Endodermal cell (in vitro differentiated cells): ENCODE results near the gene ZNF407. TPM values are rescaled to one million over a fixed set of nuclear protein-coding genes. Genes with fewer than 3 reads are reported as not detected.

ENCODE experiments used
- DNase-seq: peaks from one replicate; pipeline ENCODE4 v3.0.0-alpha.2; 2017
- H3K27ac ChIP-seq: 2 replicates; pipeline ENCODE4 v1.5.1; 2013; ENCODE audit warnings: mild to moderate bottlenecking, low read depth, low read length, moderate library complexity
- H3K27me3 ChIP-seq: 2 replicates; pipeline ENCODE4 v1.6.1; 2013; ENCODE audit warnings: mild to moderate bottlenecking, low read length, moderate library complexity; ENCODE audit not compliant: insufficient read depth, control insufficient read depth, poor library complexity, severe bottlenecking
- H3K36me3 ChIP-seq: 2 replicates; pipeline ENCODE4 v1.7.0; 2013; ENCODE audit warnings: mild to moderate bottlenecking, low read length, moderate library complexity; ENCODE audit not compliant: control insufficient read depth, insufficient read depth
- H3K4me1 ChIP-seq: one replicate; pipeline ENCODE4 v1.7.0; 2013; ENCODE audit warnings: low read length; ENCODE audit not compliant: control insufficient read depth, insufficient read depth
- H3K4me3 ChIP-seq: 2 replicates; pipeline ENCODE4 v1.5.1; 2013; ENCODE audit warnings: mild to moderate bottlenecking, low read length, moderate library complexity
- H3K9ac ChIP-seq: 2 replicates; pipeline ENCODE4 v1.6.1; 2013; ENCODE audit warnings: mild to moderate bottlenecking, low read length, moderate library complexity; ENCODE audit not compliant: poor library complexity, severe bottlenecking; ENCODE audit errors: extremely low read depth
- H3K9me3 ChIP-seq: 2 replicates; pipeline ENCODE4 v1.6.1; 2013; ENCODE audit warnings: mild to moderate bottlenecking, low read length, moderate library complexity; ENCODE audit not compliant: control insufficient read depth
- H3K27ac Mint-ChIP-seq: 2 replicates; pipeline ENCODE4 v1.8.0; 2020; ENCODE audit warnings: mixed read lengths
- H3K27me3 Mint-ChIP-seq: 2 replicates; pipeline ENCODE4 v1.8.0; 2021; ENCODE audit warnings: mild to moderate bottlenecking, mixed read lengths; ENCODE audit not compliant: insufficient read depth
- H3K36me3 Mint-ChIP-seq: 2 replicates; pipeline ENCODE4 v1.8.0; 2020; ENCODE audit warnings: low read depth, mixed read lengths
- H3K4me1 Mint-ChIP-seq: 2 replicates; pipeline ENCODE4 v1.8.0; 2020; ENCODE audit warnings: mixed read lengths
- H3K4me3 Mint-ChIP-seq: 2 replicates; pipeline ENCODE4 v1.8.0; 2020; ENCODE audit warnings: mild to moderate bottlenecking, moderate library complexity, mixed read lengths
- H3K9me3 Mint-ChIP-seq: 2 replicates; pipeline ENCODE4 v1.8.0; 2020; ENCODE audit warnings: mild to moderate bottlenecking, mixed read lengths
- WGBS, 2 experiments: methylation state at CpG; one replicate each; pipeline versions ENCODE4 v1.1.5 to v1.1.7; 2013; ENCODE audit warnings: missing lambda C conversion rate in 2 of 2, mixed read lengths in 1 of 2; ENCODE audit not compliant: insufficient coverage in 1 of 2, insufficient read length in 1 of 2; 5-methylcytosine and 5-hydroxymethylcytosine counted together
- total RNA-seq, 2 donors: library from RNA; stranded (reverse); fragmentation: NEBNext Ultra II Directional in 1 of 2; extraction: Animal tissue kit (Norgen Biotek cat#: 25700) in 1 of 2; gene quantifications; 2 replicates in 1 of 2; 3 replicates in 1 of 2; pipeline ENCODE4 v1.2.1, GENCODE V29; 2021
- TF ChIP-seq, protein P1 (sequence below): fragments of 200-600 bp; sonication (generic); conservative IDR thresholded peaks from 2 replicates; pipeline ENCODE4 v1.5.0; 2021; ENCODE audit warnings: antibody characterized with exemption, mild to moderate bottlenecking

Gene ZNF407
- total RNA-seq, 2 donors from 2014 or later = 7.6 to 13.1 TPM

GRCh38 chr18:74982946-74983635, 385.4 kb downstream of the ZNF407 start:
- no peak overlapping the region for H3K4me3 Mint-ChIP-seq
- no peaks in the 10 kb centered on the region for H3K9me3 Mint-ChIP-seq
- no peak overlapping the region for H3K27ac Mint-ChIP-seq
- H3K36me3 ChIP-seq = no peaks in the 10 kb centered on the region
- H3K4me1 ChIP-seq = no peaks in the 10 kb centered on the region
- no peaks in the 10 kb centered on the region for H3K27me3 ChIP-seq
- H3K27me3 Mint-ChIP-seq = no peaks in the 10 kb centered on the region
- H3K9me3 ChIP-seq = no peaks in the 10 kb centered on the region
- no peak overlapping the region for H3K27ac ChIP-seq
- no peak for DNase-seq
- H3K9ac ChIP-seq = no peak overlapping the region
- WGBS, 2 experiments = 89 to 92% methylated on average over 5 to 6 of the region's 6 CpGs
- H3K4me1 Mint-ChIP-seq = peaks cover 2% of the 10 kb centered on the region
- H3K4me3 ChIP-seq = no peak overlapping the region
- H3K36me3 Mint-ChIP-seq = no peaks in the 10 kb centered on the region
- TF ChIP-seq, protein P1, sequence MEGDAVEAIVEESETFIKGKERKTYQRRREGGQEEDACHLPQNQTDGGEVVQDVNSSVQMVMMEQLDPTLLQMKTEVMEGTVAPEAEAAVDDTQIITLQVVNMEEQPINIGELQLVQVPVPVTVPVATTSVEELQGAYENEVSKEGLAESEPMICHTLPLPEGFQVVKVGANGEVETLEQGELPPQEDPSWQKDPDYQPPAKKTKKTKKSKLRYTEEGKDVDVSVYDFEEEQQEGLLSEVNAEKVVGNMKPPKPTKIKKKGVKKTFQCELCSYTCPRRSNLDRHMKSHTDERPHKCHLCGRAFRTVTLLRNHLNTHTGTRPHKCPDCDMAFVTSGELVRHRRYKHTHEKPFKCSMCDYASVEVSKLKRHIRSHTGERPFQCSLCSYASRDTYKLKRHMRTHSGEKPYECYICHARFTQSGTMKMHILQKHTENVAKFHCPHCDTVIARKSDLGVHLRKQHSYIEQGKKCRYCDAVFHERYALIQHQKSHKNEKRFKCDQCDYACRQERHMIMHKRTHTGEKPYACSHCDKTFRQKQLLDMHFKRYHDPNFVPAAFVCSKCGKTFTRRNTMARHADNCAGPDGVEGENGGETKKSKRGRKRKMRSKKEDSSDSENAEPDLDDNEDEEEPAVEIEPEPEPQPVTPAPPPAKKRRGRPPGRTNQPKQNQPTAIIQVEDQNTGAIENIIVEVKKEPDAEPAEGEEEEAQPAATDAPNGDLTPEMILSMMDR = no peak

- Histone ChIP-seq H3K9me3 (no peaks in the 10 kb centered on the region), H3K9ac (no peak overlapping the region), H3K4me3 (no peak overlapping the region), H3K4me1 (no peaks in the 10 kb centered on the region), H3K36me3 (no peaks in the 10 kb centered on the region), H3K27ac (no peak overlapping the region), H3K27me3 (no peaks in the 10 kb centered on the region)
- Mint-ChIP-seq H3K4me1 (peaks cover 2% of the 10 kb centered on the region), H3K9me3 (no peaks in the 10 kb centered on the region), H3K4me3 (no peak overlapping the region), H3K27ac (no peak overlapping the region), H3K27me3 (no peaks in the 10 kb centered on the region), H3K36me3 (no peaks in the 10 kb centered on the region)
- no peak for DNase-seq
- WGBS, 2 experiments = 96 to 97% methylated on average over 4 of the region's 4 CpGs
- TF ChIP-seq, protein P1 = no peak
These were observed 391.5 kb downstream of the ZNF407 start for GRCh38 chr18:74989134-74989533.

DNA sequence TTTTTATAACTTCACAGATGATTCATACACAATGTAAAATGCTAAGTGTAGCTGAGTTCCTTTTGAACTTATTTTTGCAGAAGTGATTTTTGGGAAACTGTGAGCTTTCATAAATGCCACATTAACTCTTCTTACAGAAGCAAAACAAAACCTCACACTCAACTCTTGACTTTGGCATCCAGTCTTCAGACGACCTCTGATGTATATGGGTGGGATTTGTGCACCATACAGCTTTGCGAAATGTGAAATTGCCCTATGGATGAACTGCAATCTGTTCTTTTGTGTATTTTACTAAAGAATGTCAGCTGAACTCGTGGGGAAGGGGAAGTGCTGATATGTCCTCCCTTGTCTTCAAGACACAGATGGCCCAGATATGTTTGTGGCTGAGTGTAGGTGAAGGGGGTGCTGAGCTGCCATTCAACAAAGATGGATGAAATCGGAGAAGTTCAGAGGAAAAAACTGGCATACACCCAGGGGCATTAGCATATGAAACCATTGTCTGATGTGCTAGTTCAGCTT, 393.0 kb downstream of the ZNF407 start:
- H3K9me3 Mint-ChIP-seq = no peaks in the 10 kb centered on the region
- no peak overlapping the region for H3K27ac Mint-ChIP-seq
- 66 to 75% methylated on average over 2 to 4 of the region's 4 CpGs for WGBS, 2 experiments
- no peak for DNase-seq
- Histone ChIP-seq H3K4me1 (no peaks in the 10 kb centered on the region), H3K27ac (no peak overlapping the region), H3K27me3 (no peaks in the 10 kb centered on the region), H3K9me3 (no peaks in the 10 kb centered on the region), H3K36me3 (no peaks in the 10 kb centered on the region), H3K4me3 (no peak overlapping the region), H3K9ac (no peak overlapping the region)
- no peaks in the 10 kb centered on the region for H3K27me3 Mint-ChIP-seq
- TF ChIP-seq, protein P1 = no peak
- peaks cover 9% of the 10 kb centered on the region for H3K4me1 Mint-ChIP-seq
- H3K36me3 Mint-ChIP-seq = no peaks in the 10 kb centered on the region
- no peak overlapping the region for H3K4me3 Mint-ChIP-seq
